Heart left ventricle (tissue), 13 donors: ENCODE data around the gene PGRMC1.

ENCODE experiments used
- CTCF ChIP-seq, 12 donors: fragments of 200-600 bp; sonication (generic) in 4 of 12; IDR thresholded peaks; one replicate each; pipeline versions ENCODE4 v1.5.0 to v1.8.0; 2018 to 2022; ENCODE audit warnings: antibody characterized with exemption in 12 of 12, mild to moderate bottlenecking in 5 of 12
- POLR2A ChIP-seq, 2 donors: fragments of 450-650 bp; IDR thresholded peaks; one replicate each; pipeline ENCODE4 v1.6.1; 2017; ENCODE audit warnings: antibody characterized with exemption in 2 of 2, mild to moderate bottlenecking in 2 of 2, moderate library complexity in 2 of 2
- donor health status: ischemic (EF 13 %, LVEDD 7.1; RV severe dilation, severe dysfunction).
- donor health status: DM: no; HTN: yes; CAD: no.
- donor health status: DM: no; HTN: no; CAD: no.
- donor health status: ischemic (EF 25% LVEDD 6.9; RV normal size, moderate dysfunction).
- donor health status: ischemic (EF 25% LVEDD 5.7; RV mildly dilated, moderate dysfunction).
- donor health status: ischemic (EF 35%, LVEDD 5.7; RV mildly dilated, moderate dysfunction).
- donor health status: nonischemic (EF 11% LVEDD 7.7; RV severe dilation, severe dysfunction).
- donor health status: DM: yes; HTN: yes; CAD: no.
- donor health status: PGD.
- donor health status: ischemic (EF 29% LVEDD 5.4; RV normal size, mild dysfunction).
- donor health status: nonischemic (EF 23%, LVEDD 6.1; RV moderate dilation, normal function).

DNA sequence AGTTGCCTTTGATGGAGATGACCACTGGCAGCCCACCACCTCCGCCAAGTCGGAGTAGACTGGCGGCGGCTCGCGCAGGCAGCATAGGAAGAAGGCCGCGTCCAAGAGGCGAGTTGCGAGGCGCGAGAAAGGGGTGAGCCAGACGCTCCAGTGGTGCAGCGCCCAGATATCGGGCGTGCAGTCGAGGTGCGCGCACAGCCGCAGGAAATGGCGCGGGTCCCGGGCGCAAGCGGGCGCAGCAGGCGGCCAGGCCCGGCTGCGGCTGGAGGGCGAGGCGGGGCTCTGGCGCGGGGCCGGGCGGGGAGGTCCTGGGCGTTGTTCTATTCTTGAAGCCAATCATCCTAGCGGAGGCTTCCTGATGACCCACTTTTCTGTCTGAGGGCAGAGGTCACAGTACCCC lies 13.2 kb upstream of the PGRMC1 start:
- TF ChIP-seq CTCF (IDR thresholded peaks at IDR 0.05) (no peak), POLR2A (IDR thresholded peaks at IDR 0.05) (no peak)
